ENCODE data around the gene SNX32. TPM values are rescaled to one million over a fixed set of nuclear protein-coding genes. Genes with fewer than 3 reads are reported as not detected.
A peak's percentile ranks its signal among the peaks of the same experiment; 100 is the strongest.

Gene SNX32
- total and polyA plus RNA-seq, 2 of the 13 experiments (the other 11 are each of a cell fraction or from before 2014, with no cell fraction given) = 0.09 to 0.34 TPM

DNA sequence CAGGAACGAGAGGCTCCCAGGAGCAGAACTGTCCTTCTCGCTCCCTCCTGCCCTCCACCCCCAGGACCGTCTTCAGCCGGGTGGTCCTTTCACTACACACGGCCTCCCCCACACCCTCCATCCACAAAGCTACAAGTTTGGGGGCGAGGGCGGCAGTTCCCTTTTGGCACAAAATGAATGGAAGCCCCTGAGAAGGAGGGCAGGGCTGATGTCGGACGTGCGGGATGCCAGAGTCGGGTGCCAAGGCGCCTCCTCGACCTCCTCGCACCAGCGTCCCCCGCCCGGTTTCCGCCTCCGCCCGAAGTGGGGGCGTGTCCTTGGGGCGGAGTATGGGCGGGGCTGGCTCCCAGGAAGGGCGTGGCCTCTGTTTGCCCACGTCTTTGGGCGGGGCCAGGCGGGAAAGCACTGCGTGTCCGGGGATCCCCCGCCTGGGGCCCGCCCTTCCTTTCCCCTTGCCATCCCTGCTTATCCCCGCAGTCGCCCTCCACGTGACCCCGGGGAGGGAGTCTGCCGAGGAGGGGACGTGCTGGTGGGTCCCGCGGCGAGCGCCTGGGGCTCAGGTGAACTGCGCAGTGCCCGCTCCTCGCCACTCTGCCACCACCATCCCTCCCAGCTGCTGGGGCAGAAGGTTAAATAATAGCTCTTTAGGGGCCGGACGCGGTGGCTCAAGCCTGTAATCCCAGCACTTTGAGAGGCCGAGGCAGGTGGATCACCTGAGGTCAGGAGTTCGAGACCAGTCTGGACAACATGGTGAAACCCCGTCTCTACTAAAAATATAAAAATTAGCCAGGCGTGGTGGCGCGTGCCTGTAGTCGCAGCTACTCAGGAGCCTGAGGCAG is 39.8 kb downstream of the SNX32 start (continued):
- TF ChIP-seq, protein P1, sequence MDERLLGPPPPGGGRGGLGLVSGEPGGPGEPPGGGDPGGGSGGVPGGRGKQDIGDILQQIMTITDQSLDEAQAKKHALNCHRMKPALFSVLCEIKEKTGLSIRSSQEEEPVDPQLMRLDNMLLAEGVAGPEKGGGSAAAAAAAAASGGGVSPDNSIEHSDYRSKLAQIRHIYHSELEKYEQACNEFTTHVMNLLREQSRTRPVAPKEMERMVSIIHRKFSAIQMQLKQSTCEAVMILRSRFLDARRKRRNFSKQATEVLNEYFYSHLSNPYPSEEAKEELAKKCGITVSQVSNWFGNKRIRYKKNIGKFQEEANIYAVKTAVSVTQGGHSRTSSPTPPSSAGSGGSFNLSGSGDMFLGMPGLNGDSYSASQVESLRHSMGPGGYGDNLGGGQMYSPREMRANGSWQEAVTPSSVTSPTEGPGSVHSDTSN (CRISPR knock-in tag; IDR thresholded peaks at IDR 0.05) = no peak
- TF ChIP-seq ZKSCAN8 (CRISPR knock-in tag; IDR thresholded peaks at IDR 0.05; ENCODE audit: borderline replicate concordance) = no peak
- TF ChIP-seq, protein P2, sequence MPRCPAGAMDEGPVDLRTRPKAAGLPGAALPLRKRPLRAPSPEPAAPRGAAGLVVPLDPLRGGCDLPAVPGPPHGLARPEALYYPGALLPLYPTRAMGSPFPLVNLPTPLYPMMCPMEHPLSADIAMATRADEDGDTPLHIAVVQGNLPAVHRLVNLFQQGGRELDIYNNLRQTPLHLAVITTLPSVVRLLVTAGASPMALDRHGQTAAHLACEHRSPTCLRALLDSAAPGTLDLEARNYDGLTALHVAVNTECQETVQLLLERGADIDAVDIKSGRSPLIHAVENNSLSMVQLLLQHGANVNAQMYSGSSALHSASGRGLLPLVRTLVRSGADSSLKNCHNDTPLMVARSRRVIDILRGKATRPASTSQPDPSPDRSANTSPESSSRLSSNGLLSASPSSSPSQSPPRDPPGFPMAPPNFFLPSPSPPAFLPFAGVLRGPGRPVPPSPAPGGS (CRISPR knock-in tag; IDR thresholded peaks at IDR 0.05) = peak; percentile 91
- TF ChIP-seq, protein P3, sequence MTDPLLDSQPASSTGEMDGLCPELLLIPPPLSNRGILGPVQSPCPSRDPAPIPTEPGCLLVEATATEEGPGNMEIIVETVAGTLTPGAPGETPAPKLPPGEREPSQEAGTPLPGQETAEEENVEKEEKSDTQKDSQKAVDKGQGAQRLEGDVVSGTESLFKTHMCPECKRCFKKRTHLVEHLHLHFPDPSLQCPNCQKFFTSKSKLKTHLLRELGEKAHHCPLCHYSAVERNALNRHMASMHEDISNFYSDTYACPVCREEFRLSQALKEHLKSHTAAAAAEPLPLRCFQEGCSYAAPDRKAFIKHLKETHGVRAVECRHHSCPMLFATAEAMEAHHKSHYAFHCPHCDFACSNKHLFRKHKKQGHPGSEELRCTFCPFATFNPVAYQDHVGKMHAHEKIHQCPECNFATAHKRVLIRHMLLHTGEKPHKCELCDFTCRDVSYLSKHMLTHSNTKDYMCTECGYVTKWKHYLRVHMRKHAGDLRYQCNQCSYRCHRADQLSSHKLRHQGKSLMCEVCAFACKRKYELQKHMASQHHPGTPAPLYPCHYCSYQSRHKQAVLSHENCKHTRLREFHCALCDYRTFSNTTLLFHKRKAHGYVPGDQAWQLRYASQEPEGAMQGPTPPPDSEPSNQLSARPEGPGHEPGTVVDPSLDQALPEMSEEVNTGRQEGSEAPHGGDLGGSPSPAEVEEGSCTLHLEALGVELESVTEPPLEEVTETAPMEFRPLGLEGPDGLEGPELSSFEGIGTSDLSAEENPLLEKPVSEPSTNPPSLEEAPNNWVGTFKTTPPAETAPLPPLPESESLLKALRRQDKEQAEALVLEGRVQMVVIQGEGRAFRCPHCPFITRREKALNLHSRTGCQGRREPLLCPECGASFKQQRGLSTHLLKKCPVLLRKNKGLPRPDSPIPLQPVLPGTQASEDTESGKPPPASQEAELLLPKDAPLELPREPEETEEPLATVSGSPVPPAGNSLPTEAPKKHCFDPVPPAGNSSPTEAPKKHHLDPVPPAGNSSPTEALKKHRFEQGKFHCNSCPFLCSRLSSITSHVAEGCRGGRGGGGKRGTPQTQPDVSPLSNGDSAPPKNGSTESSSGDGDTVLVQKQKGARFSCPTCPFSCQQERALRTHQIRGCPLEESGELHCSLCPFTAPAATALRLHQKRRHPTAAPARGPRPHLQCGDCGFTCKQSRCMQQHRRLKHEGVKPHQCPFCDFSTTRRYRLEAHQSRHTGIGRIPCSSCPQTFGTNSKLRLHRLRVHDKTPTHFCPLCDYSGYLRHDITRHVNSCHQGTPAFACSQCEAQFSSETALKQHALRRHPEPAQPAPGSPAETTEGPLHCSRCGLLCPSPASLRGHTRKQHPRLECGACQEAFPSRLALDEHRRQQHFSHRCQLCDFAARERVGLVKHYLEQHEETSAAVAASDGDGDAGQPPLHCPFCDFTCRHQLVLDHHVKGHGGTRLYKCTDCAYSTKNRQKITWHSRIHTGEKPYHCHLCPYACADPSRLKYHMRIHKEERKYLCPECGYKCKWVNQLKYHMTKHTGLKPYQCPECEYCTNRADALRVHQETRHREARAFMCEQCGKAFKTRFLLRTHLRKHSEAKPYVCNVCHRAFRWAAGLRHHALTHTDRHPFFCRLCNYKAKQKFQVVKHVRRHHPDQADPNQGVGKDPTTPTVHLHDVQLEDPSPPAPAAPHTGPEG (CRISPR knock-in tag; IDR thresholded peaks at IDR 0.05) = no peak
- TF ChIP-seq SRY (CRISPR knock-in tag; IDR thresholded peaks at IDR 0.05) = peak; percentile 79; the same call in 1 of the 2 replicates
- peak; percentile 87 for TF ChIP-seq KDM2A (CRISPR knock-in tag; IDR thresholded peaks at IDR 0.05; ENCODE audit: borderline replicate concordance, low read depth)
- TF ChIP-seq ZNF317 (CRISPR knock-in tag; IDR thresholded peaks at IDR 0.05) = 0 out of 2 replicates have a peak, but pooled peaks have one; percentile 48
- TF ChIP-seq ZNF747 (CRISPR knock-in tag; IDR thresholded peaks at IDR 0.05; ENCODE audit: borderline replicate concordance) = no peak
- TF ChIP-seq BHLHE40 (IDR thresholded peaks at IDR 0.05; ENCODE audit: low read length) = no peak
- TF ChIP-seq, protein P4, sequence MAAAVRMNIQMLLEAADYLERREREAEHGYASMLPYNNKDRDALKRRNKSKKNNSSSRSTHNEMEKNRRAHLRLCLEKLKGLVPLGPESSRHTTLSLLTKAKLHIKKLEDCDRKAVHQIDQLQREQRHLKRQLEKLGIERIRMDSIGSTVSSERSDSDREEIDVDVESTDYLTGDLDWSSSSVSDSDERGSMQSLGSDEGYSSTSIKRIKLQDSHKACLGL (CRISPR knock-in tag; IDR thresholded peaks at IDR 0.05) = no peak
- no peak for TF ChIP-seq ZNF790 (CRISPR knock-in tag; IDR thresholded peaks at IDR 0.05; ENCODE audit: borderline replicate concordance)
- TF ChIP-seq SATB2 (CRISPR knock-in tag; IDR thresholded peaks at IDR 0.05) = no peak
- peak; percentile 94 for TF ChIP-seq ARNTL (CRISPR knock-in tag; IDR thresholded peaks at IDR 0.05)
- TF ChIP-seq KMT2A (CRISPR knock-in tag; IDR thresholded peaks at IDR 0.05) = no peak
- TF ChIP-seq, protein P5, sequence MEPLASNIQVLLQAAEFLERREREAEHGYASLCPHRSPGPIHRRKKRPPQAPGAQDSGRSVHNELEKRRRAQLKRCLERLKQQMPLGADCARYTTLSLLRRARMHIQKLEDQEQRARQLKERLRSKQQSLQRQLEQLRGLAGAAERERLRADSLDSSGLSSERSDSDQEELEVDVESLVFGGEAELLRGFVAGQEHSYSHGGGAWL (CRISPR knock-in tag; IDR thresholded peaks at IDR 0.05) = peak; percentile 57; the same call in 1 of the 2 replicates
- TF ChIP-seq ZNF441 (CRISPR knock-in tag; IDR thresholded peaks at IDR 0.05; ENCODE audit: borderline replicate concordance) = 0 out of 2 replicates have a peak, but pooled peaks have one; percentile 22
- no peak for TF ChIP-seq ZBTB8A (CRISPR knock-in tag; IDR thresholded peaks at IDR 0.05; ENCODE audit: borderline replicate concordance, low read depth)
- TF ChIP-seq CEBPG (CRISPR knock-in tag; IDR thresholded peaks at IDR 0.05) = no peak
- peak; percentile 68; the same call in 1 of the 2 replicates for TF ChIP-seq RELA (CRISPR knock-in tag; IDR thresholded peaks at IDR 0.05)
- TF ChIP-seq CBX2 (IDR thresholded peaks at IDR 0.05; ENCODE audit: low read depth, low read length) = no peak
- TF ChIP-seq CBX2 (CRISPR knock-in tag; IDR thresholded peaks at IDR 0.05; ENCODE audit: low read depth) = no peak
